Neural progenitor cell (in vitro differentiated cells): ENCODE measurements around the gene GAP43. TPM values are rescaled to one million over a fixed set of nuclear protein-coding genes. Genes with fewer than 3 reads are reported as not detected.
A peak's percentile ranks its signal among the peaks of the same experiment; 100 is the strongest.

ENCODE experiments used
- DNase-seq: peaks from one replicate; pipeline ENCODE4 v3.0.0-alpha.2; 2016; ENCODE audit warnings: low spot score
- H2AFZ ChIP-seq: fragments of 200-600 bp; sonication (generic); replicated peaks from 2 replicates; pipeline ENCODE4 v1.6.1; 2016; ENCODE audit warnings: antibody characterized with exemption
- H3F3A ChIP-seq: fragments of 200-600 bp; sonication (generic); 2 replicates; pipeline ENCODE4 v1.6.1; 2016; ENCODE audit warnings: antibody characterized with exemption, low read depth
- H3K27ac ChIP-seq: fragments of 200-600 bp; sonication (generic); 2 replicates; pipeline ENCODE4 v1.5.1; 2016; ENCODE audit warnings: mild to moderate bottlenecking
- H3K27me3 ChIP-seq: fragments of 200-600 bp; sonication (generic); 2 replicates; pipeline ENCODE4 v1.6.1; 2016; ENCODE audit warnings: mild to moderate bottlenecking, moderate library complexity
- H3K36me3 ChIP-seq: fragments of 200-600 bp; sonication (generic); 2 replicates; pipeline ENCODE4 v1.5.1; 2016
- H3K4me1 ChIP-seq: fragments of 200-600 bp; sonication (generic); 2 replicates; pipeline ENCODE4 v1.6.1; 2016; ENCODE audit warnings: mixed run types
- H3K4me2 ChIP-seq: fragments of 200-600 bp; sonication (generic); 2 replicates; pipeline ENCODE4 v1.6.1; 2016
- H3K4me3 ChIP-seq: fragments of 200-600 bp; sonication (generic); 2 replicates; pipeline ENCODE4 v1.5.1; 2016
- H3K79me2 ChIP-seq: fragments of 200-600 bp; sonication (generic); 2 replicates; pipeline ENCODE4 v1.6.1; 2016; ENCODE audit warnings: low read depth
- H3K9ac ChIP-seq: fragments of 200-600 bp; sonication (generic); 2 replicates; pipeline ENCODE4 v1.6.1; 2016
- H3K9me3 ChIP-seq: fragments of 200-600 bp; sonication (generic); 2 replicates; pipeline ENCODE4 v1.5.1; 2016; ENCODE audit warnings: low read depth
- H4K20me1 ChIP-seq: fragments of 200-600 bp; sonication (generic); 2 replicates; pipeline ENCODE4 v1.6.1; 2016; ENCODE audit warnings: low read depth
- H3K27ac Mint-ChIP-seq: 3 replicates; pipeline ENCODE4 v1.8.0; 2021; ENCODE audit warnings: mixed read lengths
- H3K27me3 Mint-ChIP-seq: 2 replicates; pipeline ENCODE4 v1.8.0; 2022; ENCODE audit warnings: low read depth, mild to moderate bottlenecking, inconsistent platforms, moderate library complexity, mixed read lengths; ENCODE audit not compliant: insufficient read depth
- H3K36me3 Mint-ChIP-seq: 3 replicates; pipeline ENCODE4 v1.8.0; 2021; ENCODE audit warnings: mixed read lengths
- H3K4me1 Mint-ChIP-seq: 3 replicates; pipeline ENCODE4 v1.8.0; 2021; ENCODE audit warnings: mixed read lengths
- H3K4me3 Mint-ChIP-seq: 3 replicates; pipeline ENCODE4 v1.8.0; 2021; ENCODE audit warnings: mild to moderate bottlenecking, moderate library complexity, mixed read lengths
- H3K9me3 Mint-ChIP-seq: 3 replicates; pipeline ENCODE4 v1.8.0; 2020; ENCODE audit warnings: mixed read lengths
- CTCF ChIP-seq: fragments of 200-600 bp; sonication (generic); IDR thresholded peaks from 2 replicates; pipeline ENCODE4 v1.5.1; 2017; ENCODE audit warnings: antibody characterized with exemption, mild to moderate bottlenecking
- EZH2 ChIP-seq: fragments of 200-600 bp; sonication (generic); IDR thresholded peaks from 2 replicates; pipeline ENCODE4 v1.6.1; 2017; ENCODE audit warnings: antibody characterized with exemption, mild to moderate bottlenecking, moderate library complexity
- EZH2phosphoT487 ChIP-seq: fragments of 200-600 bp; sonication (generic); IDR thresholded peaks from 2 replicates; pipeline ENCODE4 v1.6.1; 2017; ENCODE audit warnings: antibody characterized with exemption
- total RNA-seq: library from RNA; depleted of rRNA; stranded (reverse); fragments of >200 nt; gene quantifications from 2 replicates; pipeline ENCODE4 v1.2.3, GENCODE V29; 2015; ENCODE audit warnings: low replicate concordance

The GAP43 gene
- total RNA-seq, 1 donor from 2014 or later = 5.0 TPM

DNA sequence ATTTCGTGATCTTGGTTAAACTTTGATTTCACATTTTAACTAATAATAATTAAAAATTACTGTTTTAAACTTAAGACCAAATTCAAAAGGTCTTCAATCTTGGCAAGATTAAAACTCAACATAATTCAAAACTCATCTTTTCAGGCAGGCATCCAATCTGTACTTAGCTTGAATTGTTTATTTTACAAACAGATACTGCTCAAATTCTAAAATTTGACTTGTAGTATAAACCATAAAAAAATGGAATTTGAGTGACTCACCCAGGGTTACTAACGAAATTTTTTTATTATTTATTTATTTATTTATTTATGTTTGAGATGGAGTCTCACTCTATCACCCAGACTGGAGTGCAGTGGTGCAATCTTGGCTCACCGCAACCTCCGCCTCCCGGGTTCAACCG, 64.4 kb downstream of the GAP43 start:
- H3K9me3 ChIP-seq = no peaks in the 10 kb centered on the region
- no peak overlapping the region for H3K4me3 Mint-ChIP-seq
- no peak overlapping the region for H2AFZ ChIP-seq
- no peaks in the 10 kb centered on the region for H3K79me2 ChIP-seq
- H3K27ac ChIP-seq = no peak overlapping the region
- H3K27me3 ChIP-seq = no peaks in the 10 kb centered on the region
- H3K27me3 Mint-ChIP-seq = no peaks in the 10 kb centered on the region
- H3K27ac Mint-ChIP-seq = no peak overlapping the region
- no peak for TF ChIP-seq EZH2
- no peak for TF ChIP-seq EZH2phosphoT487
- no peak for TF ChIP-seq CTCF
- no peak for DNase-seq
- no peak overlapping the region for H3K4me3 ChIP-seq
- no peak overlapping the region for H3K9ac ChIP-seq
- H3K36me3 ChIP-seq = no peaks in the 10 kb centered on the region
- H3K4me1 ChIP-seq = no peaks in the 10 kb centered on the region
- no peak overlapping the region for H3K4me2 ChIP-seq
- H3K9me3 Mint-ChIP-seq = no peaks in the 10 kb centered on the region
- no peaks in the 10 kb centered on the region for H3F3A ChIP-seq
- H4K20me1 ChIP-seq = no peaks in the 10 kb centered on the region
- peaks cover 11% of the 10 kb centered on the region for H3K36me3 Mint-ChIP-seq
- H3K4me1 Mint-ChIP-seq = peaks cover 9% of the 10 kb centered on the region

GRCh38 chr3:115688418-115688817, 65.1 kb downstream of the GAP43 start:
- Mint-ChIP-seq H3K36me3 (peaks cover 11% of the 10 kb centered on the region), H3K27ac (no peak overlapping the region), H3K27me3 (no peaks in the 10 kb centered on the region), H3K4me3 (no peak overlapping the region), H3K9me3 (no peaks in the 10 kb centered on the region), H3K4me1 (peaks cover 15% of the 10 kb centered on the region)
- no peak overlapping the region for H3K4me2 ChIP-seq
- H3F3A ChIP-seq = no peaks in the 10 kb centered on the region
- TF ChIP-seq EZH2 (no peak), CTCF (no peak), EZH2phosphoT487 (no peak)
- no peaks in the 10 kb centered on the region for H3K36me3 ChIP-seq
- H3K9me3 ChIP-seq = no peaks in the 10 kb centered on the region
- no peaks in the 10 kb centered on the region for H4K20me1 ChIP-seq
- H3K79me2 ChIP-seq = no peaks in the 10 kb centered on the region
- no peaks in the 10 kb centered on the region for H3K4me1 ChIP-seq
- H2AFZ ChIP-seq = no peak overlapping the region
- H3K27me3 ChIP-seq = no peaks in the 10 kb centered on the region
- no peak overlapping the region for H3K4me3 ChIP-seq
- no peak overlapping the region for H3K27ac ChIP-seq
- no peak overlapping the region for H3K9ac ChIP-seq
- DNase-seq = no peak

- H3K4me3 ChIP-seq = no peak overlapping the region
- H3K9me3 ChIP-seq = no peaks in the 10 kb centered on the region
- H3K36me3 ChIP-seq = no peaks in the 10 kb centered on the region
- Mint-ChIP-seq H3K9me3 (no peaks in the 10 kb centered on the region), H3K4me3 (no peak overlapping the region), H3K27ac (peak overlapping the region; percentile 25), H3K27me3 (no peaks in the 10 kb centered on the region), H3K36me3 (peaks cover 11% of the 10 kb centered on the region), H3K4me1 (peaks cover 19% of the 10 kb centered on the region)
- no peaks in the 10 kb centered on the region for H3K4me1 ChIP-seq
- no peaks in the 10 kb centered on the region for H3K27me3 ChIP-seq
- DNase-seq = no peak
- no peak overlapping the region for H3K9ac ChIP-seq
- TF ChIP-seq EZH2phosphoT487 (no peak), CTCF (no peak), EZH2 (no peak)
- H4K20me1 ChIP-seq = no peaks in the 10 kb centered on the region
- no peaks in the 10 kb centered on the region for H3K79me2 ChIP-seq
- no peak overlapping the region for H2AFZ ChIP-seq
- H3K27ac ChIP-seq = no peak overlapping the region
- no peak overlapping the region for H3K4me2 ChIP-seq
- H3F3A ChIP-seq = no peaks in the 10 kb centered on the region
Measured at GRCh38 chr3:115689928-115690327, 66.6 kb downstream of the GAP43 start.
